Measurements from ENCODE around the gene DDRGK1. TPM values are rescaled to one million over a fixed set of nuclear protein-coding genes. Genes with fewer than 3 reads are reported as not detected.

The DDRGK1 gene
- polyA plus RNA-seq, 2 of the 4 experiments (the other 2 are of a cell fraction): 87.4 to 120 TPM

GRCh38 chr20:3180319-3180718, 24.2 kb downstream of the DDRGK1 start (continued):
- no peak for TF ChIP-seq REST (IDR thresholded peaks at IDR 0.05)
- no peak for TF ChIP-seq MAZ (IDR thresholded peaks at IDR 0.05; ENCODE audit: borderline replicate concordance, low read depth, low read length)
- TF ChIP-seq EHF (CRISPR knock-in tag; IDR thresholded peaks at IDR 0.05): no peak

- ChIA-PET CTCF (interaction anchor here (1.0 to 1.7 kb wide), 3 partner anchors 11 to 125 kb away, joined by 3 to 7 read pairs (median 4); no protein-coding TSS in a partner anchor), POLR2A (no interaction called here)
- ATAC-seq (no peak), DNase-seq (ENCODE audit: low read depth in 1 of 2, low spot score in 1 of 2) (no peak), FAIRE-seq (no peak)
- TF ChIP-seq JUN (IDR thresholded peaks at IDR 0.05) (no peak), ZFP36 (IDR thresholded peaks at IDR 0.05; ENCODE audit: borderline replicate concordance, partially characterized antibody) (no peak), CBX8 (IDR thresholded peaks at IDR 0.05) (no peak), EHMT2 (IDR thresholded peaks at IDR 0.05; ENCODE audit: low read depth) (no peak), JUNB (IDR thresholded peaks at IDR 0.05) (no peak), RARB (CRISPR knock-in tag; IDR thresholded peaks at IDR 0.05) (no peak), NFE2L2 (conservative IDR thresholded peaks at IDR 0.05; ENCODE audit: low read length) (no peak), ZSCAN20 (CRISPR knock-in tag; IDR thresholded peaks at IDR 0.05) (no peak)
- Histone ChIP-seq H3K4me3 (no peak overlapping the region), H3K4me2 (no peak overlapping the region), H3K4me1 (peaks cover 7% of the 10 kb centered on the region), H3K27ac (no peak overlapping the region), H3K9me3 (no peaks in the 10 kb centered on the region)
- 83% methylated on average over 8 of the region's 8 CpGs for WGBS (ENCODE audit: missing lambda C conversion rate)
Measured at GRCh38 chr20:3177746-3178485, 26.6 kb downstream of the DDRGK1 start.

- CTCF ChIA-PET: interaction anchor here (1.0 kb wide), 1 partner anchor 11 kb away, joined by 4 read pairs; no protein-coding TSS in a partner anchor
- TF ChIP-seq MAFK (IDR thresholded peaks at IDR 0.05; ENCODE audit: partially characterized antibody): no peak
- no peak for TF ChIP-seq HMGXB4 (CRISPR knock-in tag; IDR thresholded peaks at IDR 0.05; ENCODE audit: borderline replicate concordance)
- TF ChIP-seq CHD2 (IDR thresholded peaks at IDR 0.05; ENCODE audit: low read length, partially characterized antibody): no peak
- no peak for TF ChIP-seq RFX5 (IDR thresholded peaks at IDR 0.05)
- TF ChIP-seq ZNF302 (CRISPR knock-in tag; IDR thresholded peaks at IDR 0.05): no peak
- no peak for TF ChIP-seq NFE2L2 (conservative IDR thresholded peaks at IDR 0.05; ENCODE audit: low read length)
- no peak for TF ChIP-seq MAZ (IDR thresholded peaks at IDR 0.05; ENCODE audit: borderline replicate concordance, low read depth, low read length)
- TF ChIP-seq FOSL2 (IDR thresholded peaks at IDR 0.05): no peak
- no peak for TF ChIP-seq FOSL2 (CRISPR knock-in tag; IDR thresholded peaks at IDR 0.05)
- TF ChIP-seq KDM5A (IDR thresholded peaks at IDR 0.05): no peak
Measured at GRCh38 chr20:3175270-3175669, 29.2 kb downstream of the DDRGK1 start.

More at GRCh38 chr20:3175270-3175669, 29.2 kb downstream of the DDRGK1 start:
- H3K27ac ChIP-seq: no peak overlapping the region
- 27% methylated on average over 1 of the region's 1 CpG for WGBS (ENCODE audit: missing lambda C conversion rate)
- DNase-seq (ENCODE audit: low read depth in 1 of 2, low spot score in 1 of 2) (no peak), ATAC-seq (no peak), FAIRE-seq (peak; percentile 88)
- H3K4me2 ChIP-seq: peak overlapping the region; percentile 85
- peak overlapping the region; percentile 91; the same call in 2 of the 3 replicates for H3K4me3 ChIP-seq
- H3K9me3 ChIP-seq: no peaks in the 10 kb centered on the region
- POLR2A ChIA-PET: no interaction called here
- H3K4me1 ChIP-seq: peaks cover 15% of the 10 kb centered on the region
